NCI-H1436 (cell line): ENCODE results near the gene DNAJB13.

ENCODE experiments used
- DNase-seq: peaks from one replicate; lab custom pipeline; 2025; lab: John Stamatoyannopoulos, UW

Gene DNAJB13

DNA sequence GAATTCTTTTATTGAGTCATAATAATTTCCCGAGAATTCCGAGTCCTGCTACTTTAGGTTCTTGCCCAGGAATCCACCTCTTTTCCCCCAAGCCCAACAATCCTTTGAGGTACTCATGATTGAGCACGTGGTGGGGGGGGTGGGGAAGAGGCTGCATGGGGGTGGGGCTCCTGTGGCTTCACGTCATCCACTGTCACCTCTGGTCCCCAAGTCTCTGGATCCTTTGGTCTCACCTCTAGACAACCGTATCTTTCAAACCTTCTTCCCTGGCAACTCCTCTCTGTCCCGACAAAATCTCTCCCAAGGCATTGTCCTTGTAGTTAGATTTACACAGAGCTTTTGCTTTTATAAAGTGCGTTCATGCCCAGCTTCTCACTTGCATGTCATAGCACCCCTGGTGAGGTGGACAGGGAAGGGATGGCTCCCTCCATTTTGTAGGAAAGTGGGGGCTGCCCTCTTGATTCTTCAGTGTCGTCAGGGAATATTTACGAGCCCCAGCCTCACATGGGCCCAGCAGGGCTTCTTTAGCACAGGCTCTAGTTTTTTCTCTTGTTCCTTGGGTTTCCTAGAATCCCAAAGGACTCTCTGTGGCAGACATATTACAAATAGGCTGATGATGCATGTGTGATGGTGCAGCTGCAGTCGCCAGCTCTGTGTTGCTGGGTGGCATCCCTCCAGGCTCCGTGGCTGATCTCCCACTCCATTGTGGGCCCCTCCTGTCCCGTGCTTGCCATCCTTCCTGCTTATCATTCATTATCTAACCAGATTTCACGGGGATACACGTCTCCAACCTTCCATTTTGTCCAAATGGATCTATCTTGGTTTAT lies 49.7 kb downstream of the DNAJB13 start:
- no peak for DNase-seq

DNA sequence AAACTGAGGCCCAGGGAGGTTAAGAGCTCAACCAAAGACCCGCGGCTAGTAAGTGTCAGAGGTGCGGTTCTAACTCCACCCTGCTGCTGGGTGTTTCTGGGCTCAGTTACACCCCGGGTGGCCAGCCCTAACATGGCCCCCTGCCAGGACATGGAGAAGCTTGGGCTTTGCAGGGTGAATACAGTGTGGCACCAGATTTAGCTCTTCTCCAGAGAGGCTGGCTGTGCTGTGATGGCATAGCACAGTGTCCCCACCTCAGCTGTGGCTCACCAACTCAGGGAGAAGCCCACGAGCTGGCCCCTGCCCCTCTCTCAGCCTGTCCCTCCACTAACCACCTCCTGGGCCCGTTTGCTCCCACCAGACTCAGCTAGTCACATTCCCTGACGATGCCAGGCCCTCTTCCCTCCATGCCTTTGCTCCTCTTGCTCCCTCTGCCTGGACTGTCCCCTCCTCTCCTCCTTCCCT lies 51.0 kb downstream of the DNAJB13 start:
- no peak for DNase-seq

DNA sequence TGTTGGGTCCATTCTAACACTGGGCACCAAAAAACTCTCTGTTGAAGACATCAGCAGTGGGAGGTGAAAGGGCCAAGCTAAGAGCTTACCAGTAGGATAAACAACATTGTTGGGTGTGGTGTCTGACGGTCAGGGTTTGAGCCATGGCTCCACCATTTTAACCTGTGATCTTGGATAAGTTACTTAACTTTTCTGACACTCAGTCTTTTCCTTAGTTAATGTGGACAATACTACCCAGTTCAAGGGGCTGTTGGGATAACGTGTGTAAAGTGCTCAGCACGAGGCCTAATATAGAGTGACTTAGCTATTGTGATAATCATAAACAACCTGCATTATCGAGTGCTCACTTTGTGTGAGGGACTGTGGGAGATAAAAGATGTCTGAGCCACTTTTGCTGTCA lies 52.0 kb downstream of the DNAJB13 start:
- DNase-seq = no peak

DNA sequence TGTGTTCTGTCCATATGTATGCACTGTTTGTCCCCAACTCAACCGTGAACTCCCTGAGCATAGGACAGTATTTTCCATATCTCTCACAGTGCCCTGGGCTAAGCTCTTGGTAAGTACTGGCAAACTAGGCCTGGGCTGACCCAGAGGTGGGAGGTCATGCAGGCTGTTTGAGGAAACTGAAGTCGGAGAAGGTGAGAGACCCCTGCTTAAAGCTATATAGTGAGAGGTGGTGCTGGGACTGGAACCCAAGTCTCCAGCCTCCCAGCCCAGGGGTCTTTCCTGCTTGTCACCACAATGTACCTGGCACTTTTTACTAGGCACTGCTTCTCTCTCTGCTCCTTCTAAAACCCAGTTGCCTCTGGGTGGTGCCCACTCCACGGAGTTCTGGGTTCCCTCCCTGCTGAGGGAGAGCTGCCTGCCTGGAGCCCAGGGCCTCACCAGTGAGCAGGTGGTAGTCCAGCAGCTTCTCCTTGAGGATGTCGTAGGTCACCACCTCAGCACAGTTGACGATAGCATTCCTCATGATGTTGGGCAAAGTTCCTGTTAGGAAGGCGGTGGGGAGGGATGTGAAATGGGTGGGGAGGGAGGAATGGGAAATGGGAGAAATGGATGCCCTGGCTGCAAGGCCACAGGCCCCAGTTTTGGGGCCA lies 53.3 kb downstream of the DNAJB13 start:
- no peak for DNase-seq

DNA sequence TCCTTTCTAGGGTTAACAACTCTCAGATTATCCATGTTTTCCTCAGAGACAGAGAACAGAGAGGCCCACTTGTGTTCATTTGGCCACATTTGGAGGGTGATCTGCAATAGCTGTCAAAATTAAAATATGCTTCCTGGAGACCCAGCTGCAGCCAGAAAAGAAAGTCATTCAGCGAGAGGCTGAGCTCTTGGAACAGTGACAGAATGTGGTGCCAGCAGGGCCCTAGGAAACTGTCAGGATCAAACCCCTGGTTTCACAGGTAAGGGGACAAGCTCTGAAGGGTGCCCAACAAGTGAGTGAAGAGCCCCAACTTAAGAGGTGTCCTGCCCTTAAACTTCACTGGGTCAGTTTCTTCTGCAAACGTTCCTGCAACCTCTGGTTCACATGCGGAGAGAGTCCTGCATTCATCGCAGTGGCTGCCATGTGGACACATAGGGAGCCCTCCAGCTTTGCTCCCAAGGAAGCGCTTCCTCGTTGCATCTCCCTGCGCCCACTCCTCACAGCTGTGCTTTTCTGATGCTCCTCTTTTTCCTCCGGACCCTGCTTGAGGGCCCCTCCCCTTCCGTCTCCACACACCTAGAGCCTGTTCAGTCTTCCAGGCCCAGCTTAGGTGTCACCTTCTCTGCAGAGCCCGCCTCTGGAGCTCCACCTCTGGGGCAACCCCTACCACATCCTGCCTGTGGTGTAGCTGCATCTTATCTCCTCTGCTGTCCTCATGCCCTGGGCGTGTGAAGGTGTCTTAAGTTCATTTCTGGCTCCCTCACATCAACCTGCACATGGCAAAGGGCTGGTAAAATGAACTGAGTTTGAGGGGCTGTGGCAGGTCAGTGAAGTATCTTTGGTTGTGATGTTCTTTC lies 54.2 kb downstream of the DNAJB13 start:
- DNase-seq = no peak

DNA sequence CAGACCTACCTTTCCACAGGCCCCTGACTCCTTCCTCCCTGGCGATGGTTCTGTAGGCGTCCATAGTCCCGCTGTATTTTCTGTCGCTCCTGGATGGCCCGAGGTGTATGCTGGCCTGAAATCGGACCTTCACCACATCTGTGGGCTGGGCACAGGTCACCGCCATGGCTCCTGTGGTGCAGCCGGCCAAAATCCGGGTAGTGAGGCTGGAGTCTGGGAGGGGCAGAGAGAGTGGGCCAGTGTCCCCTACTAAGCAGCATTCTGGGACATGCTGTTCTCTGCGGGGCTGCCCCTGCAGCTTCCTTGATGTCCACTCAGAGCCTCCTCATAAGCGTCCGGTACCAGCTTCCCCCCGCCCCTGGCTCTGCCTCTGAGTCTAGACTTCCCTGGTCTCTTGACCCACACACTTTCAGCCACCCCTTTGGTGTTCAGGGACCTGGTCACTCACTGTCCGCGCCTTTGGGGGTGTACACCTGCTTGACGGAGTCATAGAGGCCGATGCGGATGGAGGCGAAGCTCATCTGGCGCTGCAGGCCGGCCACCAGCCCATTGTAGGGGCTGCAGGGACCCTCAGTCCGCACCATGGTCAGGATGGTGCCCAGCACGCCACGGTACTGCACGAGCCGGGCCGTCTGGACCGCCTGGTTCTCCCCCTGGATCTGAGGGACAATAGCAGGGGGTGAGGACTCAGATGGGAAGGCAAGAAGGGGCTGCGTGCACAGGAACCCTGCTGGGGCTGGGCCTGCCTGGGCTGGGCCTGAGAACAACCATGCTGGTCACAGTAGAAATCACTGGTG lies 55.1 kb downstream of the DNAJB13 start:
- no peak for DNase-seq

DNA sequence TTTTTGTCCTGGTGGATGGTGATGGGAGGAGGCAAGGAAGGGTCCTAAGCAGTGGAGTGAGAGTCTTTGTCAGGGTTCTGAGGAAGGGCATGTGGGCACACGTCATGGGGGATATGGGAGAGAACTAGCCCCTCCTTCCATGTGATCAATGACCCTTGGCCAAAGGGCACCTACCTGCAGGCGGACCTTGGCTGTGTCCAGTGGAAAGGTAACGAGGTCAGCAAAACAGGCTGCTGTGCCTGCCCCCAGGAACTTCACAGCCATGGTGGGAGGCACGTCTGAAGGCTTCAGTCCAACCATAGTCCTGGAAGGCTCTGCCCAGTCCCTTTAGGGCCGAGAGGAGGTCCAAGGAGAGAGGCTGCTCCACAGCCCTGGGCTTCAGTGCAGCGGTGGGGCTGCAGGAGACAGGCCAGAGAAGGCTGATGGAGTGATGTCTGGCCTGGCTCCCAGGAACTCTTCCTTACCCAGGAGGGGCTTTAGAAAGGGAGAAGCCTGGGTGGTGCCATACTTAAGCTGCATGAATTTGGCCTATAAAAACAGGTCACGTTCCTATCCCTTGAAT lies 56.0 kb downstream of the DNAJB13 start:
- DNase-seq = no peak

DNA sequence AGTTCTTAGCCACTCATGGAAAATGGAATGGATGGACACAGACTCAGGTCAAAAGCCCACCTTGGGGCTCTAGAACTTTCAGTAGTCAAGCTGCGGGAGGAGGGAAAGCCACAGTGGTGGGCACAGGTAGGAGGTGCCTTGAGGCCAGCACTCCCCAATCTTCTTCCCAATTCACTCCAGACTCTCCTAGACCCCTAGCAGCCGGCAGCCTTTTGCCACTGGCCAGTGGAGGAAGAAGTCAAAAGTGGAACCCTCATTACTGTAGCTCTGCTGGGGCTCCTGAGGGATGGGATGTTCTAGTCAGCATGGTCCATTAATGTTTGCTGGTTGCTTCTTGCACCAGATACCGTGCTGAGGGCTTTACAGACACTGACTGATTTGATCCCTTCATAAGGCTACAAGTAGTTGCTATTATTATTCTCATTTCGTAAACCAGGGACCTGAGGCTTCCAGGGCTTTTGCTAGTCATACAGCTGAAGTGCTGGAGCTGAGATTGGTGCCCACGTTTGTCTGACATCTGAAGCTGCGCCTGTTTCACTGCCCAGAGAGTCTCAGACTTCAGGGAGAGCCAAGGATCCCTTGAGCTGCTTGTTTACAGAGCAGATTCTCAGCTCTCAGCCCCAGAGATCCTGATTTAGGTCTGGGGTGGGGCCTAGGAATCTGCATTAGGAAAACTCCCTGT lies 57.0 kb downstream of the DNAJB13 start:
- DNase-seq = no peak

DNA sequence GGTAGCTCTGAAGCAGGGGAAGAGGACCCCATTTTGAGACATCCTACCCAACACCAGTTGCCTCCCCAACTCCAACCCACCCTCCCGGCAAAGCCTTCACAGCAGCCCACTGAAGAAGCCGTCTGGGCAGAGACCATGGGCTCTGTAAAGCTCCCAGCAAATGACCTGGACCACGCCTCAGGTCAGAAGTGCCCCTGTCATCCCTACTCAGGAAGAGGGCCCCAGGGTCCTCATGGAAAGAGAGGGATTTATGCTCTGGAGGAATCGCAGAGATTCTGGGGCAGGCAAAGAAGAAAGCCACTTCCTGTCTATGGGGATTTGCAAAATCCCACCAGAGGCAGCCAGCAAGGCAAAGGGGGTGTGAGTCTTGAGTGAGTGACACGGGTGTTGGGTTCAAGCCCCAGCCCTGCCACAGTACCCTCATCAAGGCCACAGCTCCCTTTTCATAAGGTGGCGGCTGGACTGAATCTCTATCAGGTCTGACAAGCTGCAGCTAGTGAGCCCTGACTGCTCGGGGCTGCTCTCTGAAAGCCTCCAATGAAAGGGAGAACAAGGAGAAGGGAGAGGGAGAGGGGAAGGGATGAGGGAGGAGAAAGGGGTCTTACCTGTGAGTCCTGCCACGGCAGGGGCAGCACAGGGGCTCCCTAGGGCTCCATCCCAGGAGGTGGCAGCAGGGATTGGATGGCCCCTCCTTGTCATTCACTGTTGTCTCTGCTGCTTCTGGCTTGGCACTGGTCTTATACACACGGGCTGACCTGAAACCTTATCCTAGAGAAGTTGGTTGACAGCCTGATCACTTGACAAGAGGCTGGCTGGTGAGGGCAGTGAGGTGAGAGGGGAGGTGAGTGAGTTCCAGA lies 57.8 kb downstream of the DNAJB13 start, which contains the start of gene UCP3:
Gene UCP3, minus strand, starts transcription at position 713 of the 857 bp plus-strand sequence. CDS start 2,043 bp downstream, outside the sequence.
- DNase-seq = no peak

DNA sequence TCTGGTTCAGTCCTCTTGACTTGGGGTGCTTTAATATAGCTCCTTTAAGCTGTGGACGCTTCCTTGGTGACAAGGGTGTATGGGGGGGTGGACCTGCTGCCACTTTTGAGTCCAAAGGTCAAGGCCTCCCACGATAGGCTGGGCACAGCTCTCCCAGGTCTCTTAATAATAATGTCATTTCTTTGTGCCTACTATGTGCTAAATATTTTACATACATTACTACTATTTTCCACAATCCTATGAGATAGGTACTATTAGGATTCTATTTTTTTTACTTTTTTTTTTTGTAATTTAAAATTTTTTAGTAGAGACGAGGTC lies 58.4 kb downstream of the DNAJB13 start:
- DNase-seq = no peak

DNA sequence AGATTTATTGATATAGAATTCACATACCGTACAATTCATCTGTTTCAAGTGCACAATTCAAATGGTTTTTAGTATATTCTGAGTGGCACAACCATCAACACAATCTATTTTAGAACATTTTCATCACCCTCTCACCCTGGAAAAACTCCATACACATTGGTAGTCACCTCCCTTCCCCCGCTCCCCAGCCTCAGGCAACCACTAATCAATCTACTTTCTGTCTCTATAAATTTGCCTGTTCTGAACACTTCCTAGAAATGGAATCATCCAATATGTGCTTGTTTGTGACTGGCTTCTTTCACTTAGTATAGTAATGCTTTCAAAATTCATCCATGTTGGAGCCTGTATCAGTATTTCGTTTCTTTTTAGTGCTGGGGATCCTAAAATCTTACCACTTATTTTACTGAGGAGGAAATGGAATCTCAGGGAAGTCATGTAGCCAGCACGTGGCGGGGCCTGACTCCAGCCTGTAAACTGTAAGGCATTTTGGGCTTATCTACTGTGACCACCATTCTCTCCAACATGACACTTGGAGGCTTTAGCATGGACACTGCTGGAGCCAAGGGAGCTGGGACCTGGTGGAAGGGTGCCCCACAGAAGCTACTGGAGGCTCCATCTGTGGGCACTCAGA lies 59.0 kb downstream of the DNAJB13 start:
- no peak for DNase-seq

DNA sequence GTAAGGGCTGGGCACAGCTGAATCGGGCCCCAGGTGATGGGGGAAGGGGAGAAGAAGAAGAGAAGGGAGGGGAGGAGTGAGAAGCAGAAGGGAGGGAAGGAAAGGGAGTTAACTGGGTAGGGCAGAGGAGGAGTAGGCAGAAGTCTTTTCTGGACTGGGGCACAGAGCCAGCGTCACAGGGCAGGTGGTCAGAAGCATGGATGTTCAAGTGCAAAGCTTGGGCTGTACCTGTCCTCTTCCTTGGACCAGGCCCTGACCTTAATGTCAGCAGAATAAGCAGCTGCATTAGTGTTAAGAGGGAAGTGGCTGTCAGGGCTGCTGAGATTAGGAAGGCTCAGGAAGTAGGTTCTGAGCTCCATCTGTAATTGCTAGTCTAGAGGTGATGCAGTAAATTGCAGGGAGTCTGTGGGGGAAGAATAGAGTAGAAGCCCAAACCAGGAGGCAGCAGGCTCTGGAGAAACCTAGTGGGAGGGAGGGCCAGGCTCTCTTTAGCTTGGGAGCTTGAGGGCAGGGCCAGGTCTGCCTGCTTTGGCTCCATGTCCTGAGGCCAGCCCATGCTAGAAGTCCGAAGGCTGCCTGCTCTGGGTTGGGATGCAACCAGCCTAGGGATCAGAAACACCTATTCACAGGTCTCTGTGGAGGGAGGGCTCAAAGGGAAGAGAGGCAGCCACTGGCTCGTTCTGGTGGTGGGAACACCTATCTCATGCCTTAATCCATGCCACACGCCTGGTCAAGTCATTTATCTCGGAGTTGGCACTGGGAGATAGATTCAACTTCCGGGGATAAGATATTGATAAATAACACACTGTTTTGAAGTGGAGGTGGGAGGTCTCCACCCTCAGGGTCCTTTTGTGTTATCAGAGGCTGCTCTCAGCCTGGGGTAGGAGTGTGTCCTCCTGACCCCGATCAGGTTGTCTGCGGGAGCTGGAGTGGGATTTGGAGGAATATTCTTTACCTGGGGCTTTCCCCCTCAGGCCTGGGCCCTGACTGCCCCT lies 59.8 kb downstream of the DNAJB13 start:
- no peak for DNase-seq

DNA sequence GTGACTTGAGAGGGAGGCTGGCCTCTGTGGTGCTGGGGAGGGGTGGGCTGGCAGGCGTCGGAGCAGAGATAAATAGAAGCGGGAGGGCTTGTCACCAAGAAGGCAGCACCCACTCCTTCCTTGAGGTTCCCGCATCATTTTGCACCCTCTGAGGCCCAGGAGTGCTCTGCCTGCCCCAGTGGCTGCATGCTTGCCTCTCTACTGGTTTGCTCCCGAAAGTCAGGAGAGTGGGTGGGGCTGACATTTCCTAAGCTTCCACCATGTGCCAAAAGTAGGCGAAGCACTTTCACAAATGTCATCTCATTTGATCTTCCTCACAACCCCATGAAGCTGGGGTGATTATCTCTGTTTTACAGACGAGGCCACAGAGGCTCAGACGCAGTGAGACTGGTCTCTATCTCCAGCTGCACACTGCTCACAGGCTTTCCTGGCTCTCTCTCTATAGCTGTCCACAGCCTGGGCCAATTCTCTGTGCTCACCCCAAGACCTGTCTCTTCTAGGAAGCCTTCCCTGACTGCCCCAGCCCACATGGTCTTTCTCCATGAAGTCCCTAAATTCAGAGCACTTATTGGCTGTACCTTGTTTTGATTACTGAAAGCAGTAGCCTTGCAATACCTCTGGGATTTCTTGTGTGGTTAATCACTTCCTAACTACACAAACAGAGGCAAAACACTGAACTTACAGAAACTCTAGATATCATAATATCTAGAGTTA lies 60.7 kb downstream of the DNAJB13 start:
- DNase-seq = no peak

DNA sequence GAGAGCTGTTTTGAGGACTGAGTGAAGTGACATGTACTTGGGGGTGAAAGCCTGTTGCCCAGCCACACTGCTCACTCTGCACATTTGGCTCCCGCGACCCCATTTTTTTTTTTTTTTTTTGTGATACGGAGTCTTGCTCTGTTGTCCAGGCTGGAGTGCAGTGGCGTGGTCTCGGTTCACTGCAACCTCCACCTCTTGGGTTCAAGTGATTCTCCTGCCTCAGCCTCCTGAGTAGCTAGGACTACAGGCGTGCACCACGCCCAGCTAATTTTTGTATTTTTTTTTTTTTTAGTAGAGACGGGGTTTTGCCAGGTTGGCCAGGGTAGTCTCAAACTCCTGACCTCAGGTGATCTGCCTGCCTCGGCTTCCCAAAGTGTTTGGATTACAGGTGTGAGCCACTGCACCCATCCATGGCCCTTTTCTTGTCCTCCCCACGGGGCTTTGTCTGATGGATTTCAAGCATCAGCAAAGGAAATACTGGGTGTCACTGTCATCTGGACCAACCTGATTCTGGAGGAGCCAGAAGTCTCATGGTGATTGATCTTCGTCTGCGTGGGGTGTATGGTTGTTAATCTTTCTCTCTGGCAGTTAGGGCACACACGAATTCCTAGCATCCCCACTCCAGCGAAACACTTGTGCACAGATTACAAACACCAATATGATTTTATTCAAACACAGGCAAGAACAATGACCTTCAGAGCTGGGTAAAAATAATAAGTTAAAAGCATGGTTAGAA lies 61.4 kb downstream of the DNAJB13 start:
- no peak for DNase-seq

DNA sequence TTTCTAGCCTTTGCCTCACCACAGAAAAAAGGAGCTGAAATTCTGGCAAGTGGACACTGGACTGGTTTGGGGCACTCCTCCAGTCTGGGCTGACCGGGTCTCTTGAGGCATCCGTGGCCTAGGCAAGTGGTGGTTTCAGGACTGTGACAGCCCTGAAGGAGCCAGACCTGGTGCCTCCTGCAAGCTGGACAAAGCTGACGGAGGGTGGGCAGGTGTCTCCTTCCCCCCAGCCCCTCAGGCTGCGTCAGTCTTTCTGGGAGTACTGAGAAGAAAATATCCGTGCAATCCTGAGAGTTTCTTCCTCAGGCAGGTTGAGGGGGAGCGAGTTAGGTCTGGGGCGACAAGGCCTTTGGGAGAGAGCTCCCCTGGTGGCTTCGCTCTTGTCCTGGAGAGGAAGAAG lies 62.3 kb downstream of the DNAJB13 start:
- no peak for DNase-seq

DNA sequence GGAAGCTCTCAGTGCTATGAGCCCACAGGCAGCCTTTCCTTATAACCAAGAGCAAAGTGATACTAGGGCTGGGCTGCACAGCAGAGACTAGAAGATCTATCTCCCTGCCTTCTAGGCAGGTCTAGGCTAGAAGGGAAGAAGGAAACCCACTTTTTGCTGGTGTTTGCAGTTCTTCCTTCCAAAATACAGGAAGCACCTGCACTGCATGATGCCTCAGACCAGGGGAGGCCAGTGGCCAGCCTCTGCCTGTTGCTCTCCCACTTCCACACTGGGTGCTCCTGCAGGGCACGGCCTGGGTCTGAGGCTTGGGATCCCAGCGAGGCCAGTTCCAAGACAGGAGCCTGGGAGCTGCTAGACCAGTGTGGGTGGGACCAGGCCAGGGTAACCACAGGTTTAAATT lies 64.1 kb downstream of the DNAJB13 start:
- DNase-seq = no peak
